Uterus (tissue), 4 donors: Measurements from ENCODE around the gene GANC. TPM values are rescaled to one million over a fixed set of nuclear protein-coding genes. Genes with fewer than 3 reads are reported as not detected.
A peak's percentile ranks its signal among the peaks of the same experiment; 100 is the strongest.

Experiments used
- DNase-seq, 2 donors: peaks; one replicate each; pipeline ENCODE4 v3.0.0-alpha.2; 2019 to 2020
- H3K27ac ChIP-seq, 2 donors: fragments of 200-600 bp; sonication (generic); 1 replicate in 1 of 2; 2 replicates in 1 of 2; pipeline ENCODE4 v1.5.1; 2016 to 2018
- H3K27me3 ChIP-seq, 2 donors: fragments of 200-600 bp; sonication (generic); one replicate each; pipeline ENCODE4 v1.5.1; 2018 to 2019; ENCODE audit warnings: control low read depth in 1 of 2
- H3K36me3 ChIP-seq, 2 donors: fragments of 200-600 bp; sonication (generic); one replicate each; pipeline ENCODE4 v1.5.1; 2019; ENCODE audit warnings: control low read depth in 1 of 2
- H3K4me1 ChIP-seq, 2 donors: fragments of 200-600 bp; sonication (generic); one replicate each; pipeline ENCODE4 v1.5.1; 2018 to 2019; ENCODE audit warnings: control low read depth in 1 of 2
- H3K4me3 ChIP-seq, 2 donors: fragments of 200-600 bp; sonication (generic); 1 replicate in 1 of 2; 2 replicates in 1 of 2; pipeline ENCODE4 v1.5.1; 2018 to 2019; ENCODE audit warnings: mild to moderate bottlenecking in 1 of 2
- H3K9me3 ChIP-seq, 2 donors: fragments of 200-600 bp; sonication (generic); one replicate each; pipeline ENCODE4 v1.5.1; 2019; ENCODE audit warnings: control low read depth in 1 of 2
- CTCF ChIP-seq, 4 experiments: fragments of 200-600 bp in 2 of 4; fragments of 450-650 bp in 2 of 4; sonication (generic) in 2 of 4; IDR thresholded peaks; one replicate each; pipeline ENCODE4 v1.5.1; 2016 to 2019; ENCODE audit warnings: antibody characterized with exemption in 4 of 4, mild to moderate bottlenecking in 2 of 4, moderate library complexity in 1 of 4
- POLR2A ChIP-seq, 2 donors: fragments of 450-650 bp; IDR thresholded peaks; one replicate each; pipeline ENCODE4 v1.6.1; 2016; ENCODE audit warnings: antibody characterized with exemption in 2 of 2, mild to moderate bottlenecking in 1 of 2, moderate library complexity in 1 of 2
- intact Hi-C: fragments of 100-400 bp; cut with DNase I; formaldehyde crosslinking; loops from one replicate; pipeline ENCODE4 v1.15.1; 2023; ENCODE audit warnings: low total_unique reads
- total RNA-seq, 4 donors: library from RNA; depleted of rRNA in 3 of 4; stranded (reverse); fragments of >200 nt in 3 of 4; gene quantifications; one replicate each; pipeline versions ENCODE4 v1.1.0 to v1.2.4, GENCODE V29; 2014 to 2023
- donor health status: DM: yes; HTN: yes; CAD: no.

The GANC gene
- total RNA-seq, 4 donors from 2014 or later, result 11.8 to 48.9 (median 41.3) TPM

- H3K4me3 ChIP-seq, result peak overlapping the region; percentile 93 to 95
- peak in 1 of 2 donors; percentile 15 for DNase-seq
- H3K36me3 ChIP-seq, result no peaks in the 10 kb centered on the region
- H3K4me1 ChIP-seq, result peaks cover 0 to 12% of the 10 kb centered on the region in 2 donors
- TF ChIP-seq CTCF (IDR thresholded peaks at IDR 0.05) (no peak), POLR2A (IDR thresholded peaks at IDR 0.05) (no peak)
- intact Hi-C loops, result no loop called here
- H3K27ac ChIP-seq, result peak overlapping the region; percentile 99 to 100
- H3K9me3 ChIP-seq, result no peaks in the 10 kb centered on the region
- no peaks in the 10 kb centered on the region for H3K27me3 ChIP-seq
These were observed 1.6 kb downstream of the GANC start for GRCh38 chr15:42274702-42274989.

GRCh38 chr15:42275780-42276391, 2.9 kb downstream of the GANC start:
- H3K27me3 ChIP-seq, result no peaks in the 10 kb centered on the region
- no peaks in the 10 kb centered on the region for H3K9me3 ChIP-seq
- intact Hi-C loops, result no loop called here
- no peak for TF ChIP-seq POLR2A (IDR thresholded peaks at IDR 0.05)
- no peak for TF ChIP-seq CTCF (IDR thresholded peaks at IDR 0.05)
- no peak overlapping the region for H3K4me3 ChIP-seq
- H3K27ac ChIP-seq, result peak overlapping the region; percentile 99 to 100
- H3K36me3 ChIP-seq, result no peaks in the 10 kb centered on the region
- no peak for DNase-seq
- H3K4me1 ChIP-seq, result peaks cover 0 to 12% of the 10 kb centered on the region in 2 donors

DNA sequence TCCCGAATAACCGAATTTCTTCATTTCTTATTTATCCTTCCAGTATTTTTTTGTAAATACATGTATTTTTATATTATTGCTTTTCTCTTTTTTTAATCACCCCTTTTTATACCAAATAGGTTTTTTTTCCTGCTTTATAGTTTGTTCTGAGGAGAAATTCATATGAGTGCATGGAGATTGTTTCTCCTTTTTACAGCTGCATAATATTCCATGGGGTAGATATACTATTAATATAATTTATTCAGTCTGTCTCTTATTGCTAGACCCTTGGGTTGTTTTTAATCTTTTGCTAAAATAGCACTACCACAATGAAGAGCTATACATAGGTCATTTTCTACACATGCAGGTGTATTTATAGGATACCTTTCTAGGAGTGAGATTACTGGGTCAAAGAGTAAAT, 3.8 kb downstream of the GANC start:
- H3K9me3 ChIP-seq, result no peaks in the 10 kb centered on the region
- H3K27me3 ChIP-seq, result no peaks in the 10 kb centered on the region
- no peaks in the 10 kb centered on the region for H3K36me3 ChIP-seq
- DNase-seq, result no peak
- no peak overlapping the region for H3K27ac ChIP-seq
- no peak overlapping the region for H3K4me3 ChIP-seq
- intact Hi-C loops, result no loop called here
- peaks cover 0 to 6% of the 10 kb centered on the region in 2 donors for H3K4me1 ChIP-seq
- TF ChIP-seq POLR2A (IDR thresholded peaks at IDR 0.05) (no peak), CTCF (IDR thresholded peaks at IDR 0.05) (no peak)

- no peak for TF ChIP-seq CTCF (IDR thresholded peaks at IDR 0.05)
- TF ChIP-seq POLR2A (IDR thresholded peaks at IDR 0.05), result no peak
- intact Hi-C loops, result no loop called here
- H3K36me3 ChIP-seq, result no peaks in the 10 kb centered on the region
These were observed 6.3 kb downstream of the GANC start for GRCh38 chr15:42279234-42279723.

DNA sequence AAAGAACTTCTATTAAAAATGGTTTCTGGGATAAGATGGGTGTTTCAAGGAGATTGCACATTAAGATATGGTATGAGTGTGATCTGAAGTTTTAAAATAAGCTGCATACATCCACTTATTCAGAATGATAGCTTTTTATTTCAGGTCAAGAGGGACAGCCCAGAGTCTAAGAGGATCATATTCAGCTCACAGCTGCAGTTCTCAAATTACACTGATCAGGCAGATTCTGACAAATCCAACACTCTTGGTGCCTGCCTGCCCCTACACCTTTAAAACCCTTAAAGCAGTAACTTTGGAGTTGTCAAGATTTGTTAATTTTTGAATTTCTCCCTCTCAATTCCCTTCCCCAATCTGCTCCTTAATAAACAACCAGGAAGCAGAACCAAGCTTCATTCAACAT, 9.3 kb downstream of the GANC start:
- no peak overlapping the region for H3K4me3 ChIP-seq
- no peak for DNase-seq
- H3K27ac ChIP-seq, result no peak overlapping the region
- intact Hi-C loops, result no loop called here
- H3K27me3 ChIP-seq, result no peaks in the 10 kb centered on the region
- no peaks in the 10 kb centered on the region for H3K9me3 ChIP-seq
- no peak for TF ChIP-seq POLR2A (IDR thresholded peaks at IDR 0.05)
- TF ChIP-seq CTCF (IDR thresholded peaks at IDR 0.05), result no peak
- no peaks in the 10 kb centered on the region for H3K36me3 ChIP-seq
- no peaks in the 10 kb centered on the region for H3K4me1 ChIP-seq

More at GRCh38 chr15:42279234-42279723, 6.3 kb downstream of the GANC start:
- no peak for DNase-seq
- H3K27me3 ChIP-seq, result no peaks in the 10 kb centered on the region
- H3K4me1 ChIP-seq, result peaks cover 0 to 5% of the 10 kb centered on the region in 2 donors
- H3K27ac ChIP-seq, result no peak overlapping the region
- H3K4me3 ChIP-seq, result no peak overlapping the region
- no peaks in the 10 kb centered on the region for H3K9me3 ChIP-seq
